ENCODE measurements around the gene CDC25B.
A peak's percentile ranks its signal among the peaks of the same experiment; 100 is the strongest.

The CDC25B gene
- total RNA-seq: 69.4 to 260 (median 172) reads per million in 4 experiments

- peak; percentile 86 for DNase-seq
Measured at GRCh38 chr20:3795511-3796468, at the start of gene CDC25B. CDC25B (plus strand) TSS chr20:3796310; CDS start chr20:3796532, 222 bp downstream.

- no peak for DNase-seq
Measured at GRCh38 chr20:3747471-3747870, 48.6 kb upstream of the CDC25B start.

GRCh38 chr20:3748073-3748472 lies 48.0 kb upstream of the CDC25B start:
- no peak for DNase-seq

- no peak for DNase-seq
Measured at GRCh38 chr20:3749087-3749688, 46.9 kb upstream of the CDC25B start.

- no peak for DNase-seq
Measured at GRCh38 chr20:3749689-3750531, 46.2 kb upstream of the CDC25B start.

GRCh38 chr20:3751305-3751674 lies 44.8 kb upstream of the CDC25B start:
- no peak for DNase-seq

GRCh38 chr20:3751675-3752385 lies 44.3 kb upstream of the CDC25B start:
- peak; percentile 30 for DNase-seq

- DNase-seq: no peak
Measured at GRCh38 chr20:3752386-3752759, 43.7 kb upstream of the CDC25B start.

- DNase-seq: peak; percentile 20
Measured at GRCh38 chr20:3753098-3753497, 43.0 kb upstream of the CDC25B start.

- no peak for DNase-seq
Measured at GRCh38 chr20:3753501-3754275, 42.4 kb upstream of the CDC25B start.

- DNase-seq: no peak
Measured at GRCh38 chr20:3754276-3754630, 41.9 kb upstream of the CDC25B start.

GRCh38 chr20:3755269-3755668 lies 40.8 kb upstream of the CDC25B start:
- DNase-seq: no peak

- DNase-seq: no peak
Measured at GRCh38 chr20:3755814-3756480, 40.2 kb upstream of the CDC25B start.

GRCh38 chr20:3757268-3757667 lies 38.8 kb upstream of the CDC25B start:
- DNase-seq: no peak

GRCh38 chr20:3758566-3758965 lies 37.5 kb upstream of the CDC25B start:
- no peak for DNase-seq

- no peak for DNase-seq
Measured at GRCh38 chr20:3759316-3759823, 36.7 kb upstream of the CDC25B start.

- DNase-seq: no peak
Measured at GRCh38 chr20:3759884-3760283, 36.2 kb upstream of the CDC25B start.

GRCh38 chr20:3760655-3761348 lies 35.3 kb upstream of the CDC25B start:
- no peak for DNase-seq

- no peak for DNase-seq
Measured at GRCh38 chr20:3763671-3764601, 32.2 kb upstream of the CDC25B start.
